Endodermal cell (in vitro differentiated cells): Measurements from ENCODE around the gene FUT7. TPM values are rescaled to one million over a fixed set of nuclear protein-coding genes. Genes with fewer than 3 reads are reported as not detected.

Experiments used
- DNase-seq: peaks from one replicate; pipeline ENCODE4 v3.0.0-alpha.2; 2017
- H3K27ac ChIP-seq: 2 replicates; pipeline ENCODE4 v1.5.1; 2013; ENCODE audit warnings: mild to moderate bottlenecking, low read depth, low read length, moderate library complexity
- H3K27me3 ChIP-seq: 2 replicates; pipeline ENCODE4 v1.6.1; 2013; ENCODE audit warnings: mild to moderate bottlenecking, low read length, moderate library complexity; ENCODE audit not compliant: insufficient read depth, control insufficient read depth, poor library complexity, severe bottlenecking
- H3K36me3 ChIP-seq: 2 replicates; pipeline ENCODE4 v1.7.0; 2013; ENCODE audit warnings: mild to moderate bottlenecking, low read length, moderate library complexity; ENCODE audit not compliant: control insufficient read depth, insufficient read depth
- H3K4me1 ChIP-seq: one replicate; pipeline ENCODE4 v1.7.0; 2013; ENCODE audit warnings: low read length; ENCODE audit not compliant: control insufficient read depth, insufficient read depth
- H3K4me3 ChIP-seq: 2 replicates; pipeline ENCODE4 v1.5.1; 2013; ENCODE audit warnings: mild to moderate bottlenecking, low read length, moderate library complexity
- H3K9ac ChIP-seq: 2 replicates; pipeline ENCODE4 v1.6.1; 2013; ENCODE audit warnings: mild to moderate bottlenecking, low read length, moderate library complexity; ENCODE audit not compliant: poor library complexity, severe bottlenecking; ENCODE audit errors: extremely low read depth
- H3K9me3 ChIP-seq: 2 replicates; pipeline ENCODE4 v1.6.1; 2013; ENCODE audit warnings: mild to moderate bottlenecking, low read length, moderate library complexity; ENCODE audit not compliant: control insufficient read depth
- H3K27ac Mint-ChIP-seq: 2 replicates; pipeline ENCODE4 v1.8.0; 2020; ENCODE audit warnings: mixed read lengths
- H3K27me3 Mint-ChIP-seq: 2 replicates; pipeline ENCODE4 v1.8.0; 2021; ENCODE audit warnings: mild to moderate bottlenecking, mixed read lengths; ENCODE audit not compliant: insufficient read depth
- H3K36me3 Mint-ChIP-seq: 2 replicates; pipeline ENCODE4 v1.8.0; 2020; ENCODE audit warnings: low read depth, mixed read lengths
- H3K4me1 Mint-ChIP-seq: 2 replicates; pipeline ENCODE4 v1.8.0; 2020; ENCODE audit warnings: mixed read lengths
- H3K4me3 Mint-ChIP-seq: 2 replicates; pipeline ENCODE4 v1.8.0; 2020; ENCODE audit warnings: mild to moderate bottlenecking, moderate library complexity, mixed read lengths
- H3K9me3 Mint-ChIP-seq: 2 replicates; pipeline ENCODE4 v1.8.0; 2020; ENCODE audit warnings: mild to moderate bottlenecking, mixed read lengths
- WGBS, 2 experiments: methylation state at CpG; one replicate each; pipeline versions ENCODE4 v1.1.5 to v1.1.7; 2013; ENCODE audit warnings: missing lambda C conversion rate in 2 of 2, mixed read lengths in 1 of 2; ENCODE audit not compliant: insufficient coverage in 1 of 2, insufficient read length in 1 of 2; 5-methylcytosine and 5-hydroxymethylcytosine counted together
- total RNA-seq, 2 donors: library from RNA; stranded (reverse); fragmentation: NEBNext Ultra II Directional in 1 of 2; extraction: Animal tissue kit (Norgen Biotek cat#: 25700) in 1 of 2; gene quantifications; 2 replicates in 1 of 2; 3 replicates in 1 of 2; pipeline ENCODE4 v1.2.1, GENCODE V29; 2021
- TF ChIP-seq, protein P1 (sequence below): fragments of 200-600 bp; sonication (generic); conservative IDR thresholded peaks from 2 replicates; pipeline ENCODE4 v1.5.0; 2021; ENCODE audit warnings: antibody characterized with exemption, mild to moderate bottlenecking

FUT7 gene
- total RNA-seq, 2 donors from 2014 or later: not detected

DNA sequence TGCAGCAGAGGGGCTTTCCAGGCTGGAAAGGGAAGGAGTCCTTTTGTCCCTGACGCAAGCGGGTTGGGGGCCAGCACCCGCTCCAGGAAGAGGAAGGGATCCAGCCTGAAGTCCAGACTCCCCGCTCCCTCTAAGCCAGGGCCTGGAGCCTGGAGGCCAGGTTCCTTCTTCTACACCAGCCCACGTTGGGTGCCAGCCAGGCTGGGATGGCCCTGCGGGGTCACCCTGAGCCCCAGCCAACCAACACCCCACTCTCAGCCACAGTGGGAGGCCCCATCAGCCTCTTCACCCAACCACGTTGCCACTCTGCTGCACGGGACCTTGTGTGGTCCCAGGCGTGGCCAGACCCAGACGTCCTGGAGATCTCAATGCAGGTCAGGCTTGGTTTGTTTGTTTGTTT is 970 bp upstream of the FUT7 start:
- Histone ChIP-seq H3K4me3 (no peak overlapping the region), H3K27ac (no peak overlapping the region), H3K9me3 (no peaks in the 10 kb centered on the region), H3K36me3 (no peaks in the 10 kb centered on the region), H3K27me3 (peaks cover 12% of the 10 kb centered on the region), H3K4me1 (no peaks in the 10 kb centered on the region), H3K9ac (no peak overlapping the region)
- Mint-ChIP-seq H3K27me3 (peaks cover 10% of the 10 kb centered on the region), H3K9me3 (no peaks in the 10 kb centered on the region), H3K36me3 (peaks cover 4% of the 10 kb centered on the region), H3K4me3 (no peak overlapping the region), H3K4me1 (no peaks in the 10 kb centered on the region), H3K27ac (no peak overlapping the region)
- WGBS, 2 experiments: 93 to 94% methylated on average over 5 to 10 of the region's 10 CpGs
- TF ChIP-seq, protein P1, sequence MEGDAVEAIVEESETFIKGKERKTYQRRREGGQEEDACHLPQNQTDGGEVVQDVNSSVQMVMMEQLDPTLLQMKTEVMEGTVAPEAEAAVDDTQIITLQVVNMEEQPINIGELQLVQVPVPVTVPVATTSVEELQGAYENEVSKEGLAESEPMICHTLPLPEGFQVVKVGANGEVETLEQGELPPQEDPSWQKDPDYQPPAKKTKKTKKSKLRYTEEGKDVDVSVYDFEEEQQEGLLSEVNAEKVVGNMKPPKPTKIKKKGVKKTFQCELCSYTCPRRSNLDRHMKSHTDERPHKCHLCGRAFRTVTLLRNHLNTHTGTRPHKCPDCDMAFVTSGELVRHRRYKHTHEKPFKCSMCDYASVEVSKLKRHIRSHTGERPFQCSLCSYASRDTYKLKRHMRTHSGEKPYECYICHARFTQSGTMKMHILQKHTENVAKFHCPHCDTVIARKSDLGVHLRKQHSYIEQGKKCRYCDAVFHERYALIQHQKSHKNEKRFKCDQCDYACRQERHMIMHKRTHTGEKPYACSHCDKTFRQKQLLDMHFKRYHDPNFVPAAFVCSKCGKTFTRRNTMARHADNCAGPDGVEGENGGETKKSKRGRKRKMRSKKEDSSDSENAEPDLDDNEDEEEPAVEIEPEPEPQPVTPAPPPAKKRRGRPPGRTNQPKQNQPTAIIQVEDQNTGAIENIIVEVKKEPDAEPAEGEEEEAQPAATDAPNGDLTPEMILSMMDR: no peak
- no peak for DNase-seq

DNA sequence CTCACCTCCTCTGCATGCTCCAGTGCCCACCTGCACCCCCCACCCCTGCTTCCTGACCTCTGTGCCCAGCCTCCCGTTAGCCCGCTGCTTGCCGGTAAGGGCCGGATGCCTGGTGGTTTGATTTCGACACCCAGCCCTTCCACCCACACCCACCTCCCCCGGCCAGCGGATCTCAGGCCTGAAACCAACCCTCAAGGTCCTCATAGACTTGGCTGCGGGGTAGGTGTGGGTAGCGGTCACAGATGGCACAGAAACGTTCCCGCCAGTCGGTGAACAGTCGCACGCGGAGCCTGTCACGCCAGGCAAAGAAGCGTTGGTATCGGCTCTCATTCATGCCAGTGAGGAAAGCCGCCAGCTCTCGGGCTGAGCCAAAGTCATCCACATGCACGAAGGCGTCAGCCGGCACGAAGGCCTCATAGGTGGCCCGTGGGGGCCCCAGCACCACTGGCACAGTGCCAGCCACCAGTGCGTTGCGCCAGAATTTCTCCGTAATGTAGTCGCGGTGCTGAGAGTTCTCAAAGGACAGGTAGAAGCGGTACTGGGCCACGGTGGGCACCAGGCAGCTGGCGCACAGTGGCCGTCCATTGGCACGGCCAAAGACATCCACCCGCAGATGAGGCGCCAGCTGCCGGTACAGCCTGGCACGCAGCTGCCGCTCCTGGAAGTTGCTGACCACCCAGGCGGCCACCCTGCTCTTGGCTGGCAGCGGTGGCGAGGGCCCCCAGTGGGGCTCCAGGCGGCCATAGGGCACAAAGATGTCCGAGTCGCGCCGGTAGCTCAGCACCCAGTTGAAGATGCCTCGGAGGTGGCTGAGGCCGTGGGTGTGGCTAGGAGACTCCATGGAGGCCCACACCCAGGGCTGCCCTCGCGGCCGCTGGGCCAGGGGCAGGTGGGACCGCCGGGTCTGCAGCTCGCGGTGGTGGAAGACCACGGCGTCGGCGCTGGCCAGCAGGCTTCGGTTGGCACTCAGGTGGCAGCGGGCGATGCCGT is 1.1 kb downstream of the FUT7 start:
- no peak overlapping the region for H3K9ac ChIP-seq
- H3K27ac ChIP-seq: no peak overlapping the region
- H3K27me3 Mint-ChIP-seq: peaks cover 16% of the 10 kb centered on the region
- peaks cover 20% of the 10 kb centered on the region for H3K27me3 ChIP-seq
- H3K4me1 Mint-ChIP-seq: no peaks in the 10 kb centered on the region
- 94 to 96% methylated on average over 49 to 65 of the region's 65 CpGs for WGBS, 2 experiments
- no peaks in the 10 kb centered on the region for H3K36me3 ChIP-seq
- H3K9me3 ChIP-seq: no peaks in the 10 kb centered on the region
- TF ChIP-seq, protein P1: no peak
- no peak overlapping the region for H3K27ac Mint-ChIP-seq
- H3K4me3 ChIP-seq: no peak overlapping the region
- H3K36me3 Mint-ChIP-seq: no peaks in the 10 kb centered on the region
- no peak for DNase-seq
- no peak overlapping the region for H3K4me3 Mint-ChIP-seq
- H3K4me1 ChIP-seq: no peaks in the 10 kb centered on the region
- H3K9me3 Mint-ChIP-seq: no peaks in the 10 kb centered on the region

DNA sequence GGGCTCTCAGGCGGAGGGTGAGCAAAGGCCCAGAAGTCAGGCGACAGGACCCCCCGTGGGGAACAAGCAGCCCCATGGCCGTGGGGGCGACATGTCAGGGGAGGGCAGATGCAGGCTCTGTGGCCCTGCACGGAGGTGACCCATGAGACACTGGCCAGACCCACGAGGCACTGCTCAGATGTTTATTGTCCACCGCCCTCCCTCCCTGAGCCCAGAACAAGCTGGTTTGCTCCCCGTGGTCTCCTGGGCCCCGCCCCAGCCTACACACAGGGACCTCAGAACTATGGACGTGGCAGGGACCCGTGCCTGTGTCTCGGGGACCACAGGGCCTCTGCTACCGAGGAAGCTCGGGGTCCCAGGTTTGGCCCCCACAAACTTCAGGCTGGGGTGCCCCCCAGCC is 1.9 kb downstream of the FUT7 start:
- WGBS, 2 experiments: 91 to 94% methylated on average over 12 to 15 of the region's 15 CpGs
- DNase-seq: no peak
- Mint-ChIP-seq H3K27ac (no peak overlapping the region), H3K4me1 (no peaks in the 10 kb centered on the region), H3K36me3 (no peaks in the 10 kb centered on the region), H3K4me3 (no peak overlapping the region), H3K27me3 (peaks cover 16% of the 10 kb centered on the region), H3K9me3 (no peaks in the 10 kb centered on the region)
- H3K36me3 ChIP-seq: no peaks in the 10 kb centered on the region
- H3K9me3 ChIP-seq: no peaks in the 10 kb centered on the region
- H3K9ac ChIP-seq: no peak overlapping the region
- H3K27ac ChIP-seq: no peak overlapping the region
- H3K4me1 ChIP-seq: no peaks in the 10 kb centered on the region
- TF ChIP-seq, protein P1: no peak
- H3K27me3 ChIP-seq: peaks cover 20% of the 10 kb centered on the region
- no peak overlapping the region for H3K4me3 ChIP-seq
